OCI-LY1 (cell line): ENCODE data around the gene RCVRN.

Experiments used
- H2AFZ ChIP-seq: fragments of 200-600 bp; sonication (generic), shearing (Covaris generic); 2 replicates; pipeline ENCODE4 v1.6.0; 2014; ENCODE audit warnings: antibody characterized with exemption, mild to moderate bottlenecking, low read length
- H3F3A ChIP-seq: fragments of 200-600 bp; sonication (generic), shearing (Covaris generic); 2 replicates; pipeline ENCODE4 v1.6.0; 2014; ENCODE audit warnings: mild to moderate bottlenecking, antibody characterized with exemption, low read length, moderate library complexity; ENCODE audit not compliant: insufficient read depth
- H3K27ac ChIP-seq: fragments of 200-600 bp; sonication (generic); 2 replicates; pipeline ENCODE4 v1.5.1; 2014; ENCODE audit warnings: low read length, mixed run types, mild to moderate bottlenecking, low read depth; ENCODE audit not compliant: poor library complexity, severe bottlenecking
- H3K27me3 ChIP-seq: fragments of 200-600 bp; sonication (generic); 2 replicates; pipeline ENCODE4 v1.6.0; 2014; ENCODE audit warnings: antibody characterized with exemption, mild to moderate bottlenecking, low read length, moderate library complexity; ENCODE audit not compliant: insufficient read depth
- H3K36me3 ChIP-seq: fragments of 200-600 bp; sonication (generic); 2 replicates; pipeline ENCODE4 v1.6.1; 2014; ENCODE audit warnings: mild to moderate bottlenecking, antibody characterized with exemption, low read length, moderate library complexity, mixed read lengths; ENCODE audit not compliant: insufficient read depth
- H3K4me1 ChIP-seq: fragments of 200-600 bp; sonication (generic); 2 replicates; pipeline ENCODE4 v1.5.1; 2014; ENCODE audit warnings: mild to moderate bottlenecking, low read length, moderate library complexity; ENCODE audit not compliant: insufficient read depth, severe bottlenecking
- H3K4me2 ChIP-seq: fragments of 200-600 bp; sonication (generic), shearing (Covaris generic); 2 replicates; pipeline ENCODE4 v1.6.1; 2014; ENCODE audit warnings: low read length
- H3K4me3 ChIP-seq: fragments of 200-600 bp; sonication (generic); 2 replicates; pipeline ENCODE4 v1.5.1; 2014; ENCODE audit warnings: low read length, low read depth, mild to moderate bottlenecking, mixed read lengths; ENCODE audit not compliant: poor library complexity, severe bottlenecking
- H3K79me2 ChIP-seq: fragments of 200-600 bp; shearing (Covaris generic); 2 replicates; pipeline ENCODE4 v1.6.1; 2016; ENCODE audit warnings: mixed run types, low read length, mixed read lengths; ENCODE audit not compliant: insufficient read depth
- H3K9ac ChIP-seq: fragments of 200-600 bp; sonication (generic), shearing (Covaris generic); 2 replicates; pipeline ENCODE4 v1.6.1; 2014; ENCODE audit warnings: mild to moderate bottlenecking, low read length, mixed read lengths
- H3K9me2 ChIP-seq: fragments of 200-600 bp; sonication (generic), shearing (Covaris generic); 2 replicates; pipeline ENCODE4 v1.6.1; 2014; ENCODE audit warnings: low read depth, mild to moderate bottlenecking, low read length, mixed read lengths
- H3K9me3 ChIP-seq: fragments of 200-600 bp; shearing (Covaris generic); 2 replicates; pipeline ENCODE4 v1.6.1; 2014; ENCODE audit warnings: low read length, mixed read lengths
- H4K20me1 ChIP-seq: fragments of 200-600 bp; sonication (generic), shearing (Covaris generic); 2 replicates; pipeline ENCODE4 v1.6.0; 2016; ENCODE audit warnings: mild to moderate bottlenecking, low read length; ENCODE audit not compliant: insufficient read depth
- CTCF ChIP-seq: fragments of 200-600 bp; sonication (generic), shearing (Covaris generic); IDR thresholded peaks from 2 replicates; pipeline ENCODE4 v1.5.1; 2017; ENCODE audit warnings: mild to moderate bottlenecking, antibody characterized with exemption, low read length, moderate library complexity, mixed read lengths
- EZH2 ChIP-seq: fragments of 200-600 bp; sonication (generic), shearing (Covaris generic); IDR thresholded peaks from 2 replicates; pipeline ENCODE4 v1.8.0; 2017; ENCODE audit warnings: borderline replicate concordance, mixed run types, mild to moderate bottlenecking, antibody characterized with exemption, low read length, moderate library complexity, mixed read lengths

RCVRN gene

DNA sequence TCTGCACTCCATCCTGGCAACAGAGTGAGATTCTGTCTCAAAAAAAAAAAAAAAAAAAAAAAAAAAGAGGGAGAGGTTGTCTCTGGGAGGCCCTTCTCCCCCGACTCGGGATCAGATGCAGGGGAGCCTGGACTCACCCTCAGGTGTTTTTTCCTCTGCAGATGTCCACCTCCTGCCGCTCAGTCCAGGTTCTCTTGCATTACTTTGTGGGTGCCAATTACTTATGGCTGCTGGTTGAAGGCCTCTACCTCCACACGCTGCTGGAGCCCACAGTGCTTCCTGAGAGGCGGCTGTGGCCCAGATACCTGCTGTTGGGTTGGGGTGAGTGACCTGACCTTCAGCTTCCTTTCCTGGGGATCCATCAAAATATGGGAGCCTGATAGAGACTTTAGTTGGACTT is 45.3 kb downstream of the RCVRN start:
- no peaks in the 10 kb centered on the region for H3K79me2 ChIP-seq
- no peaks in the 10 kb centered on the region for H3K27me3 ChIP-seq
- H3K9me2 ChIP-seq: no peaks in the 10 kb centered on the region
- H3F3A ChIP-seq: no peaks in the 10 kb centered on the region
- no peaks in the 10 kb centered on the region for H3K36me3 ChIP-seq
- H3K4me3 ChIP-seq: no peak overlapping the region
- H2AFZ ChIP-seq: no peak overlapping the region
- H3K9me3 ChIP-seq: no peaks in the 10 kb centered on the region
- H3K27ac ChIP-seq: no peak overlapping the region
- TF ChIP-seq EZH2: no peak
- no peak for TF ChIP-seq CTCF
- H3K9ac ChIP-seq: no peak overlapping the region
- no peak overlapping the region for H3K4me2 ChIP-seq
- H3K4me1 ChIP-seq: no peaks in the 10 kb centered on the region
- no peaks in the 10 kb centered on the region for H4K20me1 ChIP-seq

DNA sequence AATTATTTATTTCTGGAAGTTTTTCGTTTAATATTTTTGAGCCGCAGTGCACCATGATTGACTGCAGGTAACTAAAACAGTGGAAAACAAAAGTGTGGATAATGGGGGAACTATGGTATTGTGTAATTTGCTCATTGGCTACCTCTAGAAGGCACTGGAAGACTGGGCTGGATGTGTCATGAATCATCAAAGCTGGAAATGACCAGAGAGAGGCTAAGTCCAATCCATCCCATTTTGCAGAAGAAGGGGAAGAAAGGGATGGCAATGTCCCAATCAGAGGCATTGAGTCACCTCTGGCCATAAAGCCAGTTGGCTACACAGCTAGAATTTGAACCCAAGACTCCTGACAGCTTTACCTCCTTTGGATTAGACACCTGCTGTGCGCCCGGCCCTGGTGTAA is 50.0 kb downstream of the RCVRN start:
- no peak overlapping the region for H2AFZ ChIP-seq

DNA sequence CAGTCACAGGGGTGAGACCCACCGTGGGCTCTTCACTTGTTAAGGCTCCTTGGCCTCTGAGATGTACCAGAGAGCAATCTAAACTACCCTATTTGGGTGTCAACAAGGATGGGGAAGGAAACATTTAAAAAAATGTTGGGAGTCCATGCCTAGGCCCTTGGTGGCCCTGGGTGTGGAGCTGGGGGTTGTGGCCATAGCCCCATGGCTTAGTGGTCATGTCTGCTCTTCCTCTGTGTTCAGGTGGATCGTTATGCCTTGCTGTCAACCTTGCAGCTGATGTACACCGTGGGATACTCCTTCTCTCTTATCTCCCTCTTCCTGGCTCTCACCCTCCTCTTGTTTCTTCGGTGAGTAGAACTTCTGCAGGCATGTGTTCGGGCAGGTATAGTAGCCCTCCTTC is 50.8 kb downstream of the RCVRN start:
- Histone ChIP-seq H4K20me1 (no peaks in the 10 kb centered on the region), H3K9me2 (no peaks in the 10 kb centered on the region), H3K9ac (no peak overlapping the region), H3K36me3 (no peaks in the 10 kb centered on the region), H3F3A (no peaks in the 10 kb centered on the region), H3K79me2 (no peaks in the 10 kb centered on the region), H3K27ac (no peak overlapping the region), H3K4me3 (no peak overlapping the region), H3K4me1 (no peaks in the 10 kb centered on the region), H2AFZ (no peak overlapping the region), H3K27me3 (no peaks in the 10 kb centered on the region), H3K4me2 (no peak overlapping the region), H3K9me3 (no peaks in the 10 kb centered on the region)
- TF ChIP-seq EZH2 (no peak), CTCF (no peak)

More for the DNA sequence above, 50.0 kb downstream of the RCVRN start:
- H3K4me1 ChIP-seq: no peaks in the 10 kb centered on the region
- H3K27me3 ChIP-seq: no peaks in the 10 kb centered on the region
- no peaks in the 10 kb centered on the region for H3K79me2 ChIP-seq
- no peaks in the 10 kb centered on the region for H3F3A ChIP-seq
- no peaks in the 10 kb centered on the region for H3K9me3 ChIP-seq
- no peak overlapping the region for H3K9ac ChIP-seq
- no peak overlapping the region for H3K4me3 ChIP-seq
- no peaks in the 10 kb centered on the region for H3K36me3 ChIP-seq
- no peak for TF ChIP-seq CTCF
- TF ChIP-seq EZH2: no peak
- H3K27ac ChIP-seq: no peak overlapping the region
- H3K9me2 ChIP-seq: no peaks in the 10 kb centered on the region
- H4K20me1 ChIP-seq: no peaks in the 10 kb centered on the region
- H3K4me2 ChIP-seq: no peak overlapping the region
